Stimulated activated CD8-positive, alpha-beta memory T cell treated with anti-CD3 and anti-CD28 coated beads, Interleukin-2, amount 100 ng/mL, for 1 hour (primary cell): ENCODE results near the gene SPATA2.

Experiments used
- DNase-seq, 2 donors: peaks; one replicate each; pipeline ENCODE4 v3.0.0-alpha.2; 2020; ENCODE audit warnings: low read depth in 2 of 2

SPATA2 gene

GRCh38 chr20:49858076-49858585 is 57.2 kb downstream of the SPATA2 start:
- DNase-seq: no peak

GRCh38 chr20:49856904-49857303 is 58.4 kb downstream of the SPATA2 start:
- DNase-seq: no peak

- DNase-seq: no peak
Observed at GRCh38 chr20:49854190-49854875, 61.0 kb downstream of the SPATA2 start.

GRCh38 chr20:49853640-49854039 is 61.7 kb downstream of the SPATA2 start:
- no peak for DNase-seq
